T follicular helper cell (primary cell): Measurements from ENCODE around the gene CREB5.

Experiments used
- DNase-seq: peaks from one replicate; pipeline ENCODE4 v3.0.0-alpha.2; 2020; ENCODE audit warnings: low read depth

Gene CREB5

GRCh38 chr7:28516390-28517172 lies 104.3 kb downstream of the CREB5 start:
- no peak for DNase-seq

GRCh38 chr7:28517206-28517605 lies 104.9 kb downstream of the CREB5 start:
- DNase-seq, result no peak

- DNase-seq, result no peak
Measured at GRCh38 chr7:28517606-28518005, 105.3 kb downstream of the CREB5 start.

GRCh38 chr7:28520074-28521015 lies 108.0 kb downstream of the CREB5 start:
- DNase-seq, result no peak

- no peak for DNase-seq
Measured at GRCh38 chr7:28524978-28525377, 112.7 kb downstream of the CREB5 start.

GRCh38 chr7:28528899-28529298 lies 116.6 kb downstream of the CREB5 start:
- no peak for DNase-seq

GRCh38 chr7:28529755-28530154 lies 117.4 kb downstream of the CREB5 start:
- DNase-seq, result no peak

GRCh38 chr7:28530175-28530802 lies 118.0 kb downstream of the CREB5 start:
- DNase-seq, result no peak

- no peak for DNase-seq
Measured at GRCh38 chr7:28530803-28531175, 118.5 kb downstream of the CREB5 start.

- no peak for DNase-seq
Measured at GRCh38 chr7:28531291-28531690, 119.0 kb downstream of the CREB5 start.

- DNase-seq, result no peak
Measured at GRCh38 chr7:28532181-28532580, 119.9 kb downstream of the CREB5 start.

GRCh38 chr7:28533267-28533666 lies 120.9 kb downstream of the CREB5 start:
- no peak for DNase-seq

GRCh38 chr7:28533731-28534531 lies 121.6 kb downstream of the CREB5 start:
- no peak for DNase-seq

- no peak for DNase-seq
Measured at GRCh38 chr7:28536259-28536658, 123.9 kb downstream of the CREB5 start.

GRCh38 chr7:28539289-28539981 lies 127.1 kb downstream of the CREB5 start:
- DNase-seq, result no peak

GRCh38 chr7:28542410-28542809 lies 130.1 kb downstream of the CREB5 start:
- DNase-seq, result no peak

GRCh38 chr7:28544453-28545117 lies 132.3 kb downstream of the CREB5 start:
- DNase-seq, result no peak

- DNase-seq, result no peak
Measured at GRCh38 chr7:28546067-28546466, 133.7 kb downstream of the CREB5 start.

- no peak for DNase-seq
Measured at GRCh38 chr7:28547115-28547514, 134.8 kb downstream of the CREB5 start.

GRCh38 chr7:28548416-28548815 lies 136.1 kb downstream of the CREB5 start:
- no peak for DNase-seq

GRCh38 chr7:28549998-28550397 lies 137.7 kb downstream of the CREB5 start:
- no peak for DNase-seq
